ENCODE data around the gene TYRO3.

The TYRO3 gene

DNA sequence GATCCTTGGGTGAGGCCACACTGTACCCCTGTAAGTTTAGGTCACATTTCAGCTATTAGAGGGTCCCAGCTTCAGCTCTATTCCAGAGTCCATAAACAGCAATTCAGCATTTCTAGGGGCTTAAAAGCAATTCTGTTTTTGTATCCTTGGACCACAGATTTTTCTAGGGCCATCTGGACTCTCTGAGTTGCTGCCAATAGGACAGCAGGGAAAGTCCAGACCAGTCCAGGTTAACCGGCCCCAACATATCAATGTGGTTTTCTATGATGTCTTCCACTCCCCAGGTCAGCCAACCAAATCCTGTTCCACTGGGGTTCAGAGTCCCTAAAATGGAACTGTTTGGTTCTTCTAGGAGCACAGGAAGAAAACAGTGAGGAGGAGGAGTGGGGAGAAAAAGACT lies 40.0 kb downstream of the TYRO3 start:
- TF ChIP-seq, protein P1, sequence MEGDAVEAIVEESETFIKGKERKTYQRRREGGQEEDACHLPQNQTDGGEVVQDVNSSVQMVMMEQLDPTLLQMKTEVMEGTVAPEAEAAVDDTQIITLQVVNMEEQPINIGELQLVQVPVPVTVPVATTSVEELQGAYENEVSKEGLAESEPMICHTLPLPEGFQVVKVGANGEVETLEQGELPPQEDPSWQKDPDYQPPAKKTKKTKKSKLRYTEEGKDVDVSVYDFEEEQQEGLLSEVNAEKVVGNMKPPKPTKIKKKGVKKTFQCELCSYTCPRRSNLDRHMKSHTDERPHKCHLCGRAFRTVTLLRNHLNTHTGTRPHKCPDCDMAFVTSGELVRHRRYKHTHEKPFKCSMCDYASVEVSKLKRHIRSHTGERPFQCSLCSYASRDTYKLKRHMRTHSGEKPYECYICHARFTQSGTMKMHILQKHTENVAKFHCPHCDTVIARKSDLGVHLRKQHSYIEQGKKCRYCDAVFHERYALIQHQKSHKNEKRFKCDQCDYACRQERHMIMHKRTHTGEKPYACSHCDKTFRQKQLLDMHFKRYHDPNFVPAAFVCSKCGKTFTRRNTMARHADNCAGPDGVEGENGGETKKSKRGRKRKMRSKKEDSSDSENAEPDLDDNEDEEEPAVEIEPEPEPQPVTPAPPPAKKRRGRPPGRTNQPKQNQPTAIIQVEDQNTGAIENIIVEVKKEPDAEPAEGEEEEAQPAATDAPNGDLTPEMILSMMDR (IDR thresholded peaks at IDR 0.05; ENCODE audit: control insufficient read depth, insufficient read depth, low read depth, low read length, missing control alignments) = no peak
- H3K4me3 ChIP-seq (ENCODE audit: control insufficient read depth, low read depth, low read length) = no peak overlapping the region
- no peak for DNase-seq (ENCODE audit: low read depth)

DNA sequence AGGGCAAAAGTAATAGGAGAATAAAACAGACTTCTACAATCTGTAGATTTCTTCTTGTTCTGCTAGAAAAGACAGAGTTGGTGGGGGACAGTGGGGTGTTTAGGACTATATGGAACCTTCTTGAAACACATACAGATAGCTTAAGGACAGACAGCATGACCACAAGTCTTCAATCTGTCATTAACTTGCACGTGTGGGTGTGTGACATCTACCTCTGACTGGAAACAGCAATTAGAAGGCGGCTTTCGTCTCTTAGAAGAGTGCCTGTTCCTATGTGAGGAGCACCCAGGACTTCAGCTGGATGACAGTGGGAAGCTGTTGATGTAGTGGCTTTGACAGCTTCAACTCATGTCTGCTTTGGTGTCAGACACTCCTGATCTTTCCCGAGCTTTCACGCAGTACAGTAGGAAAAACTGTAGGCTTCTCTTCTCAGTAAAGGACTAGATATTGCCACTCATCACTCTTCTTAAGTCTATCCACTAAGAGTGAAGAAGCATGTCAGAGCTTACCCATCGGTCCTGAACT lies 44.5 kb downstream of the TYRO3 start:
- DNase-seq (ENCODE audit: low read depth) = no peak
- TF ChIP-seq, protein P1 (IDR thresholded peaks at IDR 0.05; ENCODE audit: control insufficient read depth, insufficient read depth, low read depth, low read length, missing control alignments) = no peak
- H3K4me3 ChIP-seq (ENCODE audit: control insufficient read depth, low read depth, low read length) = no peak overlapping the region

DNA sequence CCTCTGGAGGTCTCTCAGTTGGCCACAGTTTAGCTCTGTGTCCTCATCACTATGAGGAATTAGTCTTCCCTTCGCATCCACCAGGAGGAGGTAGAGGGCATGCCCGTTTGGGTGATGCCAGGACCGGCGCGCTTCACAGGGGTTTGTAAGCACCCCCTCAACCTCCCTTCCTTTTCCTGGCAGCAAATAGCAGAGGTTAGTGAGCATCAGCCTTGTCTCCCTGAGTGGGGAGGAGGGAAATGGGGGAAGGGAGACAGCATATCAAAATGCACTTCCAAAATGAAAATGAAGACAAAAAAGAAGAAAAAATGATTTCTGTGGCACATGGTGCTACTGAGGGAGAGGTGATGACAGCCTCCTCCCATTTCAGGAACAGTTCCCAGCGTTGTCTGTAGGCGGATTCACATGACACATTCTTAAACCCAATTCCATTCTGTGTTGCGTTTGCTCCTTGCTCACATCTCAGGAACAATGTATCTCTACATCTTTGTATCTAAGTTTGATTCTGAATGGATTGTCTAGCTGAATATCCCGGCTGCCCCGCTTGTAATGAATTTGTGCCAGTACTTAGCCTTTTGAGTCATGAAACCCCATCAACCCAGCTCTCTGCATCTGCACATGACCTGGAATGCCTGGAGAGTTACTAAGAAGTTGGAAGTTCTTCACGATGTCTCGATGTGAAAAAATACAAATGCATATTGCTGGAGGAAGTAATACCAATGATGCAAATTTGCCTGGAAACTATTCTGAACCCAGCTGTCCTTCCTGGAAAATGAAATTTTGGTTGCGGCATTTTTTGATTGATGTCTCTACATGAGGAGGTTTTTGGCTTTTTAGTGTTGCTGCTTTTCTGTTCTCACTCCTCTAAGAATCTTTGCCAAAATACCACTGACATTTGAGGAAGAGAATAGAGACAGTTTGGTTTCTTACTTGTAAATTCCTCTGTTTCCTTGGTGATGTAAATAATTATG lies 45.2 kb downstream of the TYRO3 start:
- peak overlapping the region; percentile 41 for H3K4me3 ChIP-seq (ENCODE audit: control insufficient read depth, low read depth, low read length)
- TF ChIP-seq, protein P1 (IDR thresholded peaks at IDR 0.05; ENCODE audit: control insufficient read depth, insufficient read depth, low read depth, low read length, missing control alignments) = peak; percentile 90
- DNase-seq (ENCODE audit: low read depth) = peak; percentile 52

DNA sequence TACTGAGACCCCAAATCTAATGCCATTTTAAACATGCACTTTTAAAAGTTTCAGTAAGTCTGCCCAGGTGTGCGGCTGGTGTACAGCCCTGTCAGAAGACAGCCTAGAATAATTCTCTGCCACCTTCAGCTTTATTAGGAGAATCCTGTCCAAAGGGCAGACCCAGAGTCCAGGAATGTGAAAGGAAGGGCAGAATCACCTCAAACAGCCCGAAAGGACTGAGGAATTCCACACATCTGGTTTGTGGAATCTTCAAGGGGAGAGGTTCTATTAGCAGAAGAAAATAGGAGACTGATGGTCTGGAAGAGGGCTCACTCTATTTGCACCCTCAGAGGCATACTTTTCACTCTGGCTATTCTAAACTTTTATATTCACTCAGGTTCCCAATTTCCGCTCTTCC lies 46.6 kb downstream of the TYRO3 start:
- no peak for DNase-seq (ENCODE audit: low read depth)
- TF ChIP-seq, protein P1 (IDR thresholded peaks at IDR 0.05; ENCODE audit: control insufficient read depth, insufficient read depth, low read depth, low read length, missing control alignments) = no peak
- H3K4me3 ChIP-seq (ENCODE audit: control insufficient read depth, low read depth, low read length) = no peak overlapping the region

DNA sequence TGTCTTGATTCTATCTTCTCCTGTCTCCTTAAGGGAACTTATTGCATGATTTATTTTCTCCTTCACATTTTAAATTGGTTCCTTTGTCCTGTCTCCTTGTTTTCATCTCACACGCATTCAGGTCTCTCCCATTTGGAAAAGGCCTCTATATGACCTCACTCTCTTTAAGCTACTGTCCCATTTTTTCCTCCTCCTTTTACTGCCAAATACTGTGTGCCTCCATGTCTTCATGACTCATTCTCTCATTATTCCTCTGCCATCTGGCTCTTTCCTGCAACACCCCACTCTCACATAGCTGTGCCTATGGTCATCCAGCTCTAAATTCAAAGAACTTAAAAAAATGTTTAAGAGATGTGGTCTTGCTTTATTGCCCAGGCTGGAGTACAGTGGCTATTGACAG lies 48.0 kb downstream of the TYRO3 start:
- H3K4me3 ChIP-seq (ENCODE audit: control insufficient read depth, low read depth, low read length) = no peak overlapping the region
- TF ChIP-seq, protein P1 (IDR thresholded peaks at IDR 0.05; ENCODE audit: control insufficient read depth, insufficient read depth, low read depth, low read length, missing control alignments) = no peak
- peak; percentile 89 for DNase-seq (ENCODE audit: low read depth)

DNA sequence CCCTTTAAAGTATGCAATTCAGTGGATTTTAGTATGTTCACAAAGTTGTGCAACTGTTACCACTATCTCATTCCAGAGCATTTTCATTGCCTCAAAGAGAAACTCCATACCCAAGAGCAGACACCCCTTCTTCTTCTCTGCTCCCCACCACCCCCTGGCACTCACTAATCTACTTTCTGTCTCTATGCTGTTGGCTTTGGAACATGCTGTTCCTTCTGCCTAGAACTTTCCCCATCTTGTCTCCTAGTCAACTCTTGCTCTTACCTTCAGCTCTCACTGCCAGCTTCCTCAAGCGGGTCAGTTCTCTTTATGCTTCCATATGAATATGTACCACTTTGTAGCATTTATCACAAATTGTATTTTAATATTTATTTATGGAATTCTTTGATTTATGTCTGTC lies 50.1 kb downstream of the TYRO3 start:
- no peak for DNase-seq (ENCODE audit: low read depth)
- TF ChIP-seq, protein P1 (IDR thresholded peaks at IDR 0.05; ENCODE audit: control insufficient read depth, insufficient read depth, low read depth, low read length, missing control alignments) = no peak
- no peak overlapping the region for H3K4me3 ChIP-seq (ENCODE audit: control insufficient read depth, low read depth, low read length)

All from AG09309 (cell line).